NCI-H2196 treated with DMSO at 0.1 percent for 48 hours (cell line): ENCODE data around the gene PAX5.

ENCODE experiments used
- DNase-seq: peaks from one replicate; lab custom pipeline; 2025; ENCODE audit not compliant: unreplicated experiment; lab: John Stamatoyannopoulos, UW

The PAX5 gene

DNA sequence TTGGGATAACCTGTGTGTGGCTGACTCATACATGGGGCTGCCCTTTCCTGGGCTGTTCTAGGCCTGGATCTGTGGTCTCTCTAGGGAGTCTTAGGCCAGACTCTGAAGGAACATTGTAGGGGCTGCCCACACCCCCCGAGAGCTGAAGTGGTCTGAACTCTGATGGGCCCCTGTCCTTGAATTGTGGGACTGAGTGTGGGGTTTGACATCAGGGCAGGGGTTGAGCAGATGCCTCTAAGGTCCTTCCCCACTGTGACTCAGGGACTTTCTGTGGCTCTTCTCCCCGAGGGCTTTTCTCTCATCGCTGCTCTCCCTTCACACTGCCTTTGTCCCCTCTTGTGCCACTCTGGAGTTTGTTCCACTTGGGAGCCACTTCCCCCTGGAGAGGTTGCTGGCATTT is 246.4 kb downstream of the PAX5 start:
- no peak for DNase-seq
